Gastroesophageal sphincter (tissue), 4 donors: ENCODE measurements around the gene STMN3. TPM values are rescaled to one million over a fixed set of nuclear protein-coding genes. Genes with fewer than 3 reads are reported as not detected.

ENCODE experiments used
- ATAC-seq: fragments of 150-250 bp; one replicate; pipeline ENCODE4 v1.9.1; 2016; ENCODE audit warnings: mild to moderate bottlenecking, moderate library complexity
- H3K27ac ChIP-seq, 4 donors: fragments of 200-600 bp; sonication (generic) in 3 of 4; 1 replicate in 3 of 4; 2 replicates in 1 of 4; pipeline ENCODE4 v1.5.1; 2016 to 2019
- H3K27me3 ChIP-seq: fragments of 200-600 bp; sonication (generic); one replicate; pipeline ENCODE4 v1.5.1; 2019
- H3K36me3 ChIP-seq, 2 donors: fragments of 200-600 bp; sonication (generic); one replicate each; pipeline ENCODE4 v1.5.1; 2019; ENCODE audit warnings: control low read depth in 1 of 2
- H3K4me1 ChIP-seq, 3 donors: fragments of 200-600 bp; sonication (generic); 1 replicate in 2 of 3; 2 replicates in 1 of 3; pipeline ENCODE4 v1.5.1; 2016 to 2019; ENCODE audit warnings: control low read depth in 2 of 3
- H3K4me3 ChIP-seq, 2 donors: fragments of 200-600 bp; sonication (generic); one replicate each; pipeline ENCODE4 v1.5.1; 2019; ENCODE audit warnings: mild to moderate bottlenecking in 1 of 2, moderate library complexity in 1 of 2
- H3K9me3 ChIP-seq, 3 donors: fragments of 200-600 bp; sonication (generic); one replicate each; pipeline ENCODE4 v1.5.1; 2017 to 2019; ENCODE audit warnings: control low read depth in 2 of 3
- CTCF ChIP-seq, 4 experiments: fragments of 200-600 bp in 2 of 4; fragments of 450-650 bp in 2 of 4; sonication (generic) in 1 of 4; IDR thresholded peaks; one replicate each; pipeline ENCODE4 v1.5.1; 2017 to 2019; ENCODE audit warnings: antibody characterized with exemption in 4 of 4, mild to moderate bottlenecking in 2 of 4, moderate library complexity in 2 of 4
- EP300 ChIP-seq: sonication (generic); formaldehyde crosslinking; IDR thresholded peaks from one replicate; pipeline ENCODE4 v1.6.1; 2017; ENCODE audit warnings: antibody characterized with exemption, mild to moderate bottlenecking
- POLR2A ChIP-seq, 2 donors: fragments of 450-650 bp; IDR thresholded peaks; one replicate each; pipeline ENCODE4 v1.6.1; 2017; ENCODE audit warnings: antibody characterized with exemption in 2 of 2, mild to moderate bottlenecking in 2 of 2, moderate library complexity in 1 of 2
- POLR2AphosphoS5 ChIP-seq: sonication (generic); formaldehyde crosslinking; IDR thresholded peaks from one replicate; pipeline ENCODE4 v1.6.1; 2017; ENCODE audit warnings: antibody characterized with exemption
- WGBS, 2 donors: methylation state at CpG; one replicate each; pipeline ENCODE4 v1.1.5; 2018; ENCODE audit warnings: low coverage in 1 of 2; 5-methylcytosine and 5-hydroxymethylcytosine counted together
- total RNA-seq, 4 donors: library from RNA; depleted of rRNA; stranded (reverse); fragments of >200 nt; gene quantifications; one replicate each; pipeline ENCODE4 v1.1.0, GENCODE V29; 2016

Gene STMN3
- total RNA-seq, 4 donors from 2014 or later, result 13.7 to 31.6 (median 17.0) TPM

DNA sequence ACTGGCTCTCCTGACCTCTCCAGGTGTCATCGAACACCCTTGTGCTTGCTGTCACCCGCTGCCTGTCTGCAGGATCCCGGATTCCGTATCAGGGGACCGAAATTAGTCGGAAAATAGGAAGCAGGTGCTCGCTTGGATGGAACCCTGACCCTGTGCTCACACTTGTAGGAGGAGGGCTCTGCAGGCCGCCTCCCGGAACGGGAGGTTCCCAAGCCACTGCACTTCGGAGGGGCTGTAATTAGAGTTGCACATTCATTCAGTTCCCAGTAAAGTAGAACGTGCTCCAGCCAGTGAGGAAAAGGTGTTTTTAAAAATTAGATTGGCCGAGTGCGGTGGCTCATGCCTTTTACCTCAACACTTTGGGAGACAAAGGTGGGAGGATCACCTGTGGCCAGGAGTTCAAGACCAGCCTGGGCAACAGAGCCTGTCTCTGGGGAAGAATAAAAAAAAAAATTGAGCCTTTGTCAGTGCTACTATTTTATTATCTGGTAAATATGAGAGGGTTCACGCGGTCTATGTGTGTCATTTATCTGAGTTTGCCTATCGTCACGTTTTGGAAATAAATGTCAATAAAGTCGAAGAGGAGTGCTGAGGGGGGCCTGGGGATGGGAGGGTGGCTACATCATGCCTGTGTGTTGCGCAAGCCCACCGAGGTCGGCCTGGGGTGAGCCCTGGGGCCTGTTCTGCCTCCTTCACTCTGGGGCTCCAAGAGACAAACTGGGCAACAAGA, 24.8 kb downstream of the STMN3 start:
- Histone ChIP-seq H3K4me3 (peak overlapping the region; percentile 83 to 96), H3K4me1 (peaks cover 0 to 42% (median 19%) of the 10 kb centered on the region in 3 donors), H3K9me3 (no peaks in the 10 kb centered on the region), H3K27me3 (no peaks in the 10 kb centered on the region), H3K36me3 (no peaks in the 10 kb centered on the region), H3K27ac (peak overlapping the region; percentile 84 to 99 (median 98))
- TF ChIP-seq POLR2A (IDR thresholded peaks at IDR 0.05) (no peak), EP300 (no peak), CTCF (IDR thresholded peaks at IDR 0.05) (no peak), POLR2AphosphoS5 (peak; percentile 47)
- WGBS, 2 donors, result 42% methylated on average over 5 to 12 of the region's 22 CpGs
- no peak for ATAC-seq

DNA sequence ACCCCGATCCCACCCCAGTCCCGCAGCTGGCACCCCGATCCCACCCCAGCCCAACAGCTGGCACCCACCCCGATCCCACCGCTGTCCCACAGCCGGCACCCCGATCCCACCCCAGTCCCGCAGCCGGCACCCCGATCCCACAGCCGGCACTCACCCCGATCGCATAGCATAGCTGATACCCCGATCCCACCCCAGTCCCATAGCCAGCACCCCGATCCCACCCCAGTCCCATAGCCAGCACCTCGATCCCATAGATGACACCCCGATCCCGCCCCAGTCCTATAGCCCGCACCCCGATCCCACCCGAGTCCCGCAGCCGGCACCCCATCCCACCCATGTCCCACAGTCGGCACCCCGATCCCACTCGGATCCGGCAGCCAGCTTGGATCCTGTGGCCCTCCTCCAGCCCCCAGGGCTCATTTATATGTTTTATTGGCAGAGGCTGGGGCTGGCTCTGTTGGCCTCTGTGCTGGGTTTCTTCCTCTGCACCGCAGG, 25.4 kb downstream of the STMN3 start:
- no peak for ATAC-seq
- Histone ChIP-seq H3K27me3 (no peaks in the 10 kb centered on the region), H3K4me3 (peak overlapping the region; percentile 83 to 96), H3K4me1 (peaks cover 0 to 42% (median 19%) of the 10 kb centered on the region in 3 donors), H3K27ac (peak overlapping the region; percentile 84 to 99 (median 98)), H3K36me3 (no peaks in the 10 kb centered on the region), H3K9me3 (no peaks in the 10 kb centered on the region)
- 27% methylated on average over 5 of the region's 28 CpGs; no CpG with 5 or more reads in 1 of the 2 donors for WGBS, 2 donors
- TF ChIP-seq POLR2AphosphoS5 (no peak), POLR2A (IDR thresholded peaks at IDR 0.05) (no peak), CTCF (IDR thresholded peaks at IDR 0.05) (no peak), EP300 (no peak)

- TF ChIP-seq POLR2AphosphoS5 (peak; percentile 56), CTCF (IDR thresholded peaks at IDR 0.05) (peak in 1 of 4 experiments; percentile 14), POLR2A (IDR thresholded peaks at IDR 0.05) (peak; percentile 71), EP300 (no peak)
- Histone ChIP-seq H3K27ac (peak overlapping the region; percentile 84 to 99 (median 98)), H3K4me1 (peaks cover 0 to 42% (median 19%) of the 10 kb centered on the region in 3 donors), H3K9me3 (no peaks in the 10 kb centered on the region), H3K36me3 (no peaks in the 10 kb centered on the region), H3K4me3 (peak overlapping the region; percentile 83 to 96), H3K27me3 (no peaks in the 10 kb centered on the region)
- peak; percentile 91 for ATAC-seq
- no CpG with 5 or more reads among the region's 68 CpGs for WGBS, 2 donors
Measured at GRCh38 chr20:63627129-63627750, 26.0 kb downstream of the STMN3 start.

DNA sequence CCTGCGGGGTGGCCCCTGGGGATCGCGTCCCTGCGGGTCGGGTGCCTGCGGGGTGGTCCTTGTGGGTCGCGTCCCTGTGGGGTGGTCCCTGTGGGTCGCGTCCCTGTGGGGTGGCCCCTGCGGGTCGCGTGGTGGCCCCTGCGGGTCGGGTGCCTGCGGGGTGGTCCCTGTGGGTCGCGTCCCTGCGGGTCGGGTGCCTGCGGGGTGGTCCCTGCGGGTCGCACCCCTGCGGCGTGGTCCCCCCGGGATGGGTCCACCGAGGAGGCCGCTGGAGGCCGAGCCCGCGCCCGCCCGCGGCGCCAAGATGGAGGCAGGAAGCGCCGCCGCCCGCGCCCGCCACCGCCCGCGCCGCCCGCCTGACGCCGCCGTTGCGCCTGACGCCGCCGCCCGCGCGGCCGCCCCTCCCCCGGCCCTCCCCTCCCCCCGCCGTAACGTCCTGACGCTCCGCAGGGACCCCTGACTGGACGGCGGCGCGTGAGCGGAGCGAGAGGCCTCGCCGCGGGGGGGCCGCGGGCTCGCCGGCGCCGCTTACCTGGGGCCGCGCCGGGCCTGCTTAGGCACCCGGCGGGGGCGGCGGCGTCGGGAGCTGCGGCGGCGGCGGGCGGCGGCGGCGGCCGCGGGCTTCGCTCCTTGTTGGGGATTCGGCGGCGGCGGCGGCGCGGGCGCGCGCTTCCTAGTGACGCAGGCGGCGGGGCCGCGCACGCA, 26.6 kb downstream of the STMN3 start, which contains the start of gene GMEB2:
GMEB2 (minus strand) TSS at position 678 of the 705 bp plus-strand sequence. CDS start 7,704 bp downstream, outside the sequence.
- TF ChIP-seq POLR2AphosphoS5 (peak; percentile 53), CTCF (IDR thresholded peaks at IDR 0.05) (no peak), POLR2A (IDR thresholded peaks at IDR 0.05) (peak; percentile 80 to 84)
- Histone ChIP-seq H3K36me3 (no peaks in the 10 kb centered on the region), H3K4me3 (peak within 1 kb of the TSS; percentile 83 to 96), H3K27ac (peak within 1 kb of the TSS; percentile 97 to 99 (median 98)), H3K27me3 (no peaks in the 10 kb centered on the region), H3K4me1 (peaks cover 0 to 42% (median 19%) of the 10 kb centered on the region in 3 donors), H3K9me3 (no peaks in the 10 kb centered on the region)
- ATAC-seq, result peak; percentile 87
- no CpG with 5 or more reads among the region's 114 CpGs for WGBS, 2 donors
